Measurements from ENCODE around the gene PFDN6. TPM values are rescaled to one million over a fixed set of nuclear protein-coding genes. Genes with fewer than 3 reads are reported as not detected.
"Not testable (repeated sequence)": the region's sequence is repeated elsewhere in the genome, so short reads cannot be mapped to it uniquely, and the experiment has no call there.

PFDN6 gene
- total RNA-seq, 1 donor from 2014 or later, result 22.1 TPM

- DNase-seq, result peak; percentile 10
These were observed 15.2 kb upstream of the PFDN6 start for GRCh38 chr6:33273924-33274902.

GRCh38 chr6:33275795-33276580 lies 13.4 kb upstream of the PFDN6 start:
- DNase-seq, result not testable (repeated sequence)

- DNase-seq, result no peak
These were observed 12.9 kb upstream of the PFDN6 start for GRCh38 chr6:33276581-33276863.

GRCh38 chr6:33276864-33277662 lies 12.3 kb upstream of the PFDN6 start, which contains the start of gene B3GALT4:
TSS of gene B3GALT4 (plus strand) at chr6:33277123. CDS start at chr6:33277420, 297 bp downstream.
- peak; percentile 67 for DNase-seq

- DNase-seq, result peak; percentile 20
These were observed 11.6 kb upstream of the PFDN6 start for GRCh38 chr6:33277663-33278391.

GRCh38 chr6:33278392-33278741 lies 11.0 kb upstream of the PFDN6 start:
- DNase-seq, result no peak

GRCh38 chr6:33278810-33279209 lies 10.6 kb upstream of the PFDN6 start:
- DNase-seq, result no peak

- DNase-seq, result no peak
These were observed 10.1 kb upstream of the PFDN6 start for GRCh38 chr6:33279257-33279695.

GRCh38 chr6:33279971-33280511 lies 9.4 kb upstream of the PFDN6 start:
- DNase-seq, result peak; percentile 84

GRCh38 chr6:33280539-33280938 lies 8.9 kb upstream of the PFDN6 start:
- no peak for DNase-seq

- not testable (repeated sequence) for DNase-seq
These were observed 4.2 kb upstream of the PFDN6 start for GRCh38 chr6:33285214-33285613.

GRCh38 chr6:33286946-33287914 lies 2.2 kb upstream of the PFDN6 start:
- no peak for DNase-seq

GRCh38 chr6:33288141-33288920 lies 1.1 kb upstream of the PFDN6 start:
- DNase-seq, result peak; percentile 12

- DNase-seq, result no peak
These were observed 449 bp downstream of the PFDN6 start for GRCh38 chr6:33289784-33290315.

- no peak for DNase-seq
These were observed 1.1 kb downstream of the PFDN6 start for GRCh38 chr6:33290459-33290858.

GRCh38 chr6:33292996-33293682 lies 3.7 kb downstream of the PFDN6 start:
- DNase-seq, result no peak

- no peak for DNase-seq
These were observed 4.9 kb downstream of the PFDN6 start for GRCh38 chr6:33294086-33294823.
